Naive B cell (primary cell): ENCODE data around the gene NRXN2. TPM values are rescaled to one million over a fixed set of nuclear protein-coding genes. Genes with fewer than 3 reads are reported as not detected.

ENCODE experiments used
- ATAC-seq, 2 donors: fragments of 150-1000 bp; cut with Tn5 transposase; 2 replicates each; pipeline ENCODE4 v1.10.0; 2021; ENCODE audit warnings: low read depth in 2 of 2, mild to moderate bottlenecking in 2 of 2, moderate library complexity in 2 of 2
- DNase-seq: peaks from one replicate; pipeline ENCODE4 v3.0.0; 2022
- H3K27ac Mint-ChIP-seq, 6 donors: one replicate each; pipeline ENCODE4 v1.8.0; 2020 to 2022; ENCODE audit warnings: mild to moderate bottlenecking in 6 of 6, mixed read lengths in 6 of 6, moderate library complexity in 5 of 6, inconsistent platforms in 2 of 6
- H3K27me3 Mint-ChIP-seq, 3 donors: one replicate each; pipeline ENCODE4 v1.8.0; 2021 to 2022; ENCODE audit warnings: mixed read lengths in 3 of 3, mild to moderate bottlenecking in 1 of 3
- H3K36me3 Mint-ChIP-seq, 2 donors: one replicate each; pipeline ENCODE4 v1.8.0; 2020 to 2022; ENCODE audit warnings: mixed read lengths in 2 of 2, inconsistent platforms in 1 of 2, mild to moderate bottlenecking in 1 of 2
- H3K4me1 Mint-ChIP-seq, 3 donors: one replicate each; pipeline ENCODE4 v1.8.0; 2020 to 2022; ENCODE audit warnings: mixed read lengths in 3 of 3, inconsistent platforms in 1 of 3, mild to moderate bottlenecking in 1 of 3, moderate library complexity in 1 of 3
- H3K4me3 Mint-ChIP-seq, 8 donors: one replicate each; pipeline ENCODE4 v1.8.0; 2020 to 2022; ENCODE audit warnings: mild to moderate bottlenecking in 8 of 8, mixed read lengths in 8 of 8, moderate library complexity in 8 of 8, inconsistent platforms in 2 of 8
- H3K9me3 Mint-ChIP-seq, 7 donors: one replicate each; pipeline ENCODE4 v1.8.0; 2020 to 2022; ENCODE audit warnings: mixed read lengths in 7 of 7, mild to moderate bottlenecking in 5 of 7, inconsistent platforms in 2 of 7, moderate library complexity in 1 of 7
- polyA plus RNA-seq, 6 donors: library from polyadenylated mRNA; unstranded; fragments of 300-500 nt; fragmentation: Illumina TruSeq; gene quantifications; one replicate each; pipeline ENCODE4 v1.2.3, GENCODE V29; 2021; ENCODE audit warnings: low read depth in 6 of 6

NRXN2 gene
- polyA plus RNA-seq = not detected

- peak; percentile 79 for DNase-seq
- Mint-ChIP-seq H3K9me3 (no peaks in the 10 kb centered on the region), H3K4me3 (peak within 1 kb of the TSS; percentile 28 to 85 (median 78)), H3K27ac (peak within 1 kb of the TSS in 5 of 6 donors; percentile 15 to 93 (median 64)), H3K27me3 (peaks cover 7 to 34% (median 28%) of the 10 kb centered on the region in 3 donors), H3K36me3 (no peaks in the 10 kb centered on the region), H3K4me1 (peaks cover 21 to 37% (median 23%) of the 10 kb centered on the region in 3 donors)
- peak; percentile 86 to 89 for ATAC-seq
These were observed at the start of gene NRXN2 for GRCh38 chr11:64723117-64723906. NRXN2 (minus strand) TSS chr11:64723197; CDS start chr11:64713699, 9,498 bp downstream.

DNA sequence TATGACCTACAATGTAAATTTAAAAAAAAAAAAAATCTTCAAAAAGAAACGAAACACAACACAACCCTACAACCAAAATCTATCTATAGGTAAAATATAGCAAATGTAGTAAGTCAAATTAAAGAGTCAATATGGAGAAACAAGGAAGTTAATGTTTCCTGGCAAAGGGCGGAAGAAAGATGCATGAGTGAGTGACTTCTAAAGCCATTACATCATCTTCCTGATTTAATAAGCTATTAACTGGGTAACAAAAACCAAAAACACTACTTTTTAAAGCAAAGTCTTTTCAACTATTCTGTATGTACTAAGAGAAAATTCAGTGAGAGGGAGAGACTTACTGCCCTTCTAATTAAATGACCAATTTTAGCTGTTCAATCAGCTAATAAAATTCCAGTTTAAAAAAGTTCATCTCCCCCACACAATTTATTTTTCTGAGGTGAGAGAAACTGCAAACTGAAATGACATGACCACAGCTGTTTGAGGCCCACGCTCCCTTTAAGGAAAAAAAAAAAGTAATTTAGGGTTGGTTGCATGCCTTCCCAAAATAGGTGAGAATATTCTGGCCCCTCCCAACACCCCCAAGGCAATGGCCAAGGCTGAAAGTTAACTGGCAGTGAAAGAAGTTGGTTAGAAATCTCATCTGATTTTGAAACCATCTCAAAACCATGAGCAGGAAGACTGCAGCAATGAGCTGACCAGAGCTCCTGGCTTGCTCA, 49.5 kb upstream of the NRXN2 start:
- no peaks in the 10 kb centered on the region for H3K27me3 Mint-ChIP-seq
- peaks cover 76 to 96% (median 82%) of the 10 kb centered on the region in 3 donors for H3K4me1 Mint-ChIP-seq
- peak overlapping the region; percentile 71 to 92 (median 78) for H3K4me3 Mint-ChIP-seq
- peak overlapping the region; percentile 84 to 99 (median 91) for H3K27ac Mint-ChIP-seq
- peaks cover 33 to 54% of the 10 kb centered on the region in 2 donors for H3K36me3 Mint-ChIP-seq
- H3K9me3 Mint-ChIP-seq = no peaks in the 10 kb centered on the region
- DNase-seq (peak; percentile 53), ATAC-seq (peak; percentile 64 to 67)

GRCh38 chr11:64771861-64772260, 48.9 kb upstream of the NRXN2 start:
- Mint-ChIP-seq H3K27me3 (no peaks in the 10 kb centered on the region), H3K36me3 (peaks cover 27 to 48% of the 10 kb centered on the region in 2 donors), H3K4me3 (peak overlapping the region; percentile 71 to 92 (median 78)), H3K27ac (peak overlapping the region; percentile 84 to 99 (median 91)), H3K4me1 (peaks cover 70 to 96% (median 79%) of the 10 kb centered on the region in 3 donors), H3K9me3 (no peaks in the 10 kb centered on the region)
- ATAC-seq (peak; percentile 88 to 89), DNase-seq (peak; percentile 65)

DNA sequence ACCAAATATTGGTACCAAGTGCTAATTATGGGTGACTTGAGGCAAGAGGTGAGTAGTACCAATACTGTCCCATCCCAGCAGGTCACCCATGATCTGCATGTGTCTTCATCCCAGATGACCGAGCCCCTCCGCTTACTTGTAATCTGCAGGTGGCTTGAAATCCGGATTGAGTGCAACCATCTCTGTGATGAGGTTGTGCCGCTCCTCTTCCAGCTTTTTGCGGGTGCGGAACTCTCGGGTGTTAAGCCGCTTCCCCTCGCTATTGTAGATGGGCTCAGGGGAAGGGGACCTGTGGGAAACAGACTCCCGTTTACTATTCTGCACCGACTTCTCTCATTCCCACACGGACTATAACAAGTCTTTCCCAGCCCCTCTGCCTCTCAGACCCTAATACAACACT, 47.1 kb upstream of the NRXN2 start:
- DNase-seq = no peak
- Mint-ChIP-seq H3K36me3 (peaks cover 20 to 35% of the 10 kb centered on the region in 2 donors), H3K4me3 (peak overlapping the region in 6 of 8 donors; percentile 43 to 81 (median 72)), H3K4me1 (peaks cover 65 to 89% (median 77%) of the 10 kb centered on the region in 3 donors), H3K9me3 (no peaks in the 10 kb centered on the region), H3K27ac (peak overlapping the region in 1 of 6 donors; percentile 93), H3K27me3 (no peaks in the 10 kb centered on the region)
- ATAC-seq = no peak

GRCh38 chr11:64769283-64769682, 46.3 kb upstream of the NRXN2 start:
- Mint-ChIP-seq H3K9me3 (no peaks in the 10 kb centered on the region), H3K36me3 (peaks cover 29 to 41% of the 10 kb centered on the region in 2 donors), H3K27ac (peak overlapping the region; percentile 51 to 95 (median 86)), H3K4me1 (peaks cover 71 to 89% (median 78%) of the 10 kb centered on the region in 3 donors), H3K4me3 (peak overlapping the region in 6 of 8 donors; percentile 24 to 59 (median 36)), H3K27me3 (no peaks in the 10 kb centered on the region)
- ATAC-seq = no peak
- no peak for DNase-seq

DNA sequence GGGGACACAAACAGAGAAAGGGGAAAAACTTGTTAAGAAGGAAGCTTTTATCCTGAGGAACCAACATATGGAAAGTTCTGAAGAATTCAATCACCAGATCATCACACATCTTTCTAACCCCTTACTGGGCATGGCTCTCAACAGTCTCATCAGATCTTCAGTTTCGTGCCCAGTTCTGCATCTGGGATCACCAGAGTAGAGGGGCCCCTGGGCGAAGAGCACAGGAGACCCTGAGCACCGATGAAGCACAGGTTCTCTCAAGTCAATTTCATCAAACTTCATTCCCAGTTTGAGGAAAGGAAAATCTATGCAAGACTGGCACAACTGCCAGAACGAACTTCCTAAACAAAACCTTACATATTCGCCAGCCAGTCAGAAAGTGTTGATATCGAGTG, 45.3 kb upstream of the NRXN2 start:
- DNase-seq (no peak), ATAC-seq (no peak)
- Mint-ChIP-seq H3K36me3 (peaks cover 29 to 44% of the 10 kb centered on the region in 2 donors), H3K4me1 (peaks cover 70 to 91% (median 82%) of the 10 kb centered on the region in 3 donors), H3K9me3 (no peaks in the 10 kb centered on the region), H3K27me3 (no peaks in the 10 kb centered on the region), H3K4me3 (peak overlapping the region in 6 of 8 donors; percentile 47 to 87 (median 62)), H3K27ac (peak overlapping the region in 4 of 6 donors; percentile 20 to 90 (median 59))

DNA sequence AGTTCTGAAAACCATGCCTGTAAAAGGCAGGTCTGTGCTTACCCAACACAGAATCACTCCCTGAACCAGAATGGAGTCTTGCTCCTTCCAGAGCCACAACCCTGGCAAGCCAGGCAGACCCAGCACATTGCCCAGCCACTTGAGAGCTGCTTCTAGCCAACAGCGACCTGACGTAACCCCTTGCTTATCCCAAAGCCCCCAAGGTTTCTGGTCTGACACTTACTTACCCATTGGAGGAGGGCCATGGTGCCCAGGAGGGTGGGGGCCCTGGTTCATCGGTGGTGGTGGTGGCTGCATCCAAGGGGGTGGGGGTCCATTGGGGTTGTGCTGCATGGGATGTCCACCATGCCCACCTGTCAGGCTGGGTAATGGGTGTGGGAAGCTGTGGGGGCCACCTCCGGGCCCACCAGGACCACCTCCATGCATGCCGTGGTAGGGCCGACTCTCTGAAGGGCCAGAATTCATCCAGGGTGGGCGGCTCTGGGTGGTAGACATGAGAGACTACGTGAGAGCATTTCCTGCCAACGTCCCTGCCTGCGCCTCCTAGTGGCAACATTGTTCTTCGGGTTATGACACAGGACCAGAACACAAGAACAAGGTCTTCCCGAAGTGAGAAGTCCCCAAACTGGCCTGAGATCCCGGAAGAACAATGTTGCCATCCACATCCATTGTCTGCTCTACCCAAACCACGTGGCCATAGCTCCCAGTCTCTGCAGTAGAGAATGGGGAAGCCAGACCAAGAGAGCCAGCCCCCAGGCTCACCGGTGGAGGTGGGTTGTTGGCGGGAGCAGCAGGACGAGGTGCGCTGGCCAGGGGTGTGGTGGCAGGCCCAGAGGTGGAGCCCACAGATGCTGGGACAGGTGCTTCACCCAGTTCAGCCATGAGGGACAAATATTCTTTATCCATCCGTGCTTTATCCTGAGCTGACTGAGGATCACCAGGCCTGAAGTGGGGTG, 44.6 kb upstream of the NRXN2 start:
- H3K4me1 Mint-ChIP-seq = peaks cover 74 to 91% (median 86%) of the 10 kb centered on the region in 3 donors
- ATAC-seq (peak in 1 of 2 donors; percentile 10), DNase-seq (peak; percentile 72)
- H3K36me3 Mint-ChIP-seq = peaks cover 29 to 50% of the 10 kb centered on the region in 2 donors
- H3K9me3 Mint-ChIP-seq = no peaks in the 10 kb centered on the region
- no peaks in the 10 kb centered on the region for H3K27me3 Mint-ChIP-seq
- H3K4me3 Mint-ChIP-seq = peak overlapping the region; percentile 56 to 87 (median 66)
- H3K27ac Mint-ChIP-seq = peak overlapping the region; percentile 81 to 93 (median 88)

GRCh38 chr11:64766881-64767280, 43.9 kb upstream of the NRXN2 start:
- H3K4me3 Mint-ChIP-seq = peak overlapping the region in 3 of 8 donors; percentile 15 to 72 (median 35)

DNA sequence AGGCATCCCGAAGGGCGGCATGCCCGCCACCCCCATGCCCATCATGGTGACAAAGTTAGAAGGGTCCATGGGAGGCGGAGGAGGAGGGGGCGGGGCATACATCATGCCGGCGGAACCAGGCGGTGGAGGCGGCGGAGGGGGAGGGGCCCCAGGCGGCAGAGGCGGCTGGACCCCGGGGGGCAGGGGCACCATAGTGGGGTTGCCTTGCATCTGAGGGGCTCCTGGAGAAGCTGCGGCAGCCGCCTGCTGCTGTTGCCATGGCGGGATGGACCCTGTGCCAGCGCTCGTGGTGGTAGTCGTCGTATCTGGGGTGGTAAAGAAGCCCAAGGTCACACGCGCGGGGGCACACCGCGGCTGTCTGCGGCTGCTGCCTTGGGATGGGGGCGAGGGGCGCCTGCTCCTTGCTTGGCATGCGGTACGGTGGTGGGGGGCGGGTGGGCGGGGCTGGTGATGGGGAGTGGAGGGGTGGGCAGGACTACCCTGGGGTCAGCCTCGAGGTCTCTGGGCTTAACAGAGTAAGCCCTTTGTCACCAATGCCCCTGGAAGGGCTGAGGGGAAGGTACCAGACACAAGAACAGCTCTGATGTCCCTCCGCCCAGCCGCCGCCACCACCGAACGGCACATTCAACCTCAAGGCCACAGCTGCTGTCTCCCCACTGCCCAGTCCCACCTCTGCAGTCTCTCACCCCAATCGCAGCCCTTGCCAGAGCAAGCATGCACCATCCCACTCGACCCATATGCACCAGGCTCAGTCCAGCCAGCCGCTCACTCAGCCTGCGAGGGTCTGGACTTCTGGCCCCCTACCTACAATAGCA, 43.1 kb upstream of the NRXN2 start:
- Mint-ChIP-seq H3K36me3 (peaks cover 22 to 53% of the 10 kb centered on the region in 2 donors), H3K4me3 (peak overlapping the region in 4 of 8 donors; percentile 41 to 87 (median 68)), H3K4me1 (peaks cover 69 to 90% (median 84%) of the 10 kb centered on the region in 3 donors), H3K27me3 (no peaks in the 10 kb centered on the region), H3K27ac (peak overlapping the region; percentile 54 to 88 (median 68)), H3K9me3 (no peaks in the 10 kb centered on the region)
- DNase-seq (no peak), ATAC-seq (no peak)

More at GRCh38 chr11:64766881-64767280, 43.9 kb upstream of the NRXN2 start:
- peak overlapping the region in 5 of 6 donors; percentile 81 to 93 (median 88) for H3K27ac Mint-ChIP-seq
- DNase-seq (no peak), ATAC-seq (no peak)
- H3K4me1 Mint-ChIP-seq = peaks cover 76 to 91% (median 86%) of the 10 kb centered on the region in 3 donors
- H3K9me3 Mint-ChIP-seq = no peaks in the 10 kb centered on the region
- H3K36me3 Mint-ChIP-seq = peaks cover 22 to 55% of the 10 kb centered on the region in 2 donors
- no peaks in the 10 kb centered on the region for H3K27me3 Mint-ChIP-seq

DNA sequence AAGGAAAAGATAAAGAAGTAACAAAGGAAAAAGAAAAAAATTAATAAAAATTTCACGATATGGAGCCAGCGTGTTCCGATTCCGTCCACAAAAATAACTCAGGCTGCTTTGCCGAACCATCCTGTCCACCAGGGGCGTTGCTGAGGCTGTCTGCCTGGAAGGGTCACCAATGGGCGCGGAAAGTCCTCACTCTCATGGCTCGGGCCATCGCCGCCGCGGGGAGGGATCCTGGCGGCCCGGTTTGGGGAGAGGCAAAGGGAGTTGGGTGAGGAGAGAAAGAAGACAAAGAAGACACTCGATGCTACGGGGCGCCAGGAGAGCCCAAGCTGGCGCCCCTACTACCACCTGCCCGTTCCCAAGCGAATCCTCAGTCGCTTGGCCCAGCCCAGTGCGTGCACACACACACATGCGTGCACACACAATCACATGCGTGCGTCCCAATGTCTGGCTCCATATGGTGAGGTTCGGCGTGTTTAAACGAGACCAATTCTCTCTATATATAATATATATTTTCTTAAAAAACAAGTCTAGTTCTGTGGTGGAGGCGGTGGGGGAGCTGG, 42.4 kb upstream of the NRXN2 start:
- ATAC-seq (no peak), DNase-seq (no peak)
- Mint-ChIP-seq H3K27ac (peak overlapping the region in 5 of 6 donors; percentile 54 to 98 (median 76)), H3K4me1 (peaks cover 62 to 89% (median 82%) of the 10 kb centered on the region in 3 donors), H3K4me3 (peak overlapping the region in 7 of 8 donors; percentile 9 to 96 (median 87)), H3K9me3 (no peaks in the 10 kb centered on the region), H3K36me3 (peaks cover 16 to 46% of the 10 kb centered on the region in 2 donors), H3K27me3 (no peaks in the 10 kb centered on the region)

- H3K9me3 Mint-ChIP-seq = no peaks in the 10 kb centered on the region
- peak overlapping the region; percentile 64 to 96 (median 87) for H3K4me3 Mint-ChIP-seq
- DNase-seq = no peak
- peak overlapping the region; percentile 76 to 98 (median 92) for H3K27ac Mint-ChIP-seq
- no peaks in the 10 kb centered on the region for H3K27me3 Mint-ChIP-seq
- peaks cover 15 to 44% of the 10 kb centered on the region in 2 donors for H3K36me3 Mint-ChIP-seq
- H3K4me1 Mint-ChIP-seq = peaks cover 64 to 91% (median 85%) of the 10 kb centered on the region in 3 donors
- no peak for ATAC-seq
These were observed 41.8 kb upstream of the NRXN2 start for GRCh38 chr11:64764753-64765152.
